Keratinocyte (primary cell): ENCODE measurements around the gene TXNL1. TPM values are rescaled to one million over a fixed set of nuclear protein-coding genes. Genes with fewer than 3 reads are reported as not detected.

Source experiments
- DNase-seq: peaks from one replicate; pipeline ENCODE4 v3.0.0-alpha.2; 2011; ENCODE audit warnings: low read depth, missing footprints, low spot score
- FAIRE-seq: peaks from 2 replicates; lab custom pipeline; 2011; peaks lifted over from hg19 to GRCh38; lab: Jason Lieb, UNC
- H2AFZ ChIP-seq: 2 replicates; pipeline ENCODE4 v1.6.0; 2012; ENCODE audit warnings: low read length, control low read depth, inconsistent platforms; ENCODE audit not compliant: control insufficient read depth
- H3K27ac ChIP-seq: 2 replicates; pipeline ENCODE4 v1.5.1; 2011; ENCODE audit warnings: low read length; ENCODE audit not compliant: control insufficient read depth, insufficient read depth
- H3K27me3 ChIP-seq: 3 replicates; pipeline ENCODE4 v1.6.0; 2011; ENCODE audit warnings: low read length; ENCODE audit not compliant: control insufficient read depth, insufficient read depth; ENCODE audit errors: extremely low read depth
- H3K36me3 ChIP-seq, 2 experiments: 2 replicates in 1 of 2; 3 replicates in 1 of 2; pipeline ENCODE4 v1.5.1; 2011; ENCODE audit warnings: low read length in 2 of 2, mild to moderate bottlenecking in 1 of 2; ENCODE audit not compliant: control insufficient read depth in 2 of 2, insufficient read depth in 2 of 2; ENCODE audit errors: extremely low read depth in 1 of 2
- H3K4me1 ChIP-seq: 3 replicates; pipeline ENCODE4 v1.5.1; 2011; ENCODE audit warnings: low read length; ENCODE audit not compliant: control insufficient read depth, insufficient read depth; ENCODE audit errors: extremely low read depth
- H3K4me2 ChIP-seq: 3 replicates; pipeline ENCODE4 v1.6.0; 2011; ENCODE audit warnings: low read depth, low read length; ENCODE audit not compliant: control insufficient read depth, insufficient read depth; ENCODE audit errors: extremely low read depth
- H3K4me3 ChIP-seq, 3 experiments: fragments of 200-600 bp in 1 of 3; sonication (generic) in 1 of 3; 2 replicates in 2 of 3; 3 replicates in 1 of 3; pipeline ENCODE4 v1.5.1; 2011 to 2016; ENCODE audit warnings: low read length in 3 of 3, mild to moderate bottlenecking in 3 of 3, control low read depth in 2 of 3, inconsistent platforms in 1 of 3, low read depth in 1 of 3, mixed read lengths in 1 of 3, mixed run types in 1 of 3, moderate library complexity in 1 of 3; ENCODE audit not compliant: control insufficient read depth in 2 of 3, insufficient read depth in 2 of 3; ENCODE audit errors: extremely low read depth in 1 of 3
- H3K79me2 ChIP-seq: 2 replicates; pipeline ENCODE4 v1.6.0; 2012; ENCODE audit warnings: low read length; ENCODE audit not compliant: control insufficient read depth, insufficient read depth
- H3K9ac ChIP-seq: 3 replicates; pipeline ENCODE4 v1.6.0; 2011; ENCODE audit warnings: low read length; ENCODE audit not compliant: control insufficient read depth, insufficient read depth; ENCODE audit errors: extremely low read depth
- H3K9me1 ChIP-seq: 3 replicates; pipeline ENCODE4 v1.6.0; 2011; ENCODE audit warnings: low read length; ENCODE audit not compliant: control insufficient read depth, insufficient read depth; ENCODE audit errors: extremely low read depth
- H3K9me3 ChIP-seq: 2 replicates; pipeline ENCODE4 v1.5.1; 2012; ENCODE audit warnings: low read depth, low read length; ENCODE audit not compliant: control insufficient read depth
- H4K20me1 ChIP-seq: 3 replicates; pipeline ENCODE4 v1.6.0; 2011; ENCODE audit warnings: low read length; ENCODE audit not compliant: control insufficient read depth, insufficient read depth; ENCODE audit errors: extremely low read depth
- CTCF ChIP-seq, 3 experiments: IDR thresholded peaks in 1 of 3; conservative IDR thresholded peaks in 1 of 3; optimal IDR thresholded peaks in 1 of 3; 2 replicates in 2 of 3; 3 replicates in 1 of 3; pipeline versions ENCODE3 to v1.5.1; 2011; ENCODE audit warnings: low read length in 3 of 3, mild to moderate bottlenecking in 3 of 3, moderate library complexity in 2 of 3, control low read depth in 1 of 3, inconsistent platforms in 1 of 3; ENCODE audit not compliant: insufficient read depth in 2 of 3; ENCODE audit errors: extremely low read depth in 1 of 3
- EZH2 ChIP-seq: IDR thresholded peaks from one replicate; pipeline ENCODE4 v1.6.1; 2012; ENCODE audit warnings: inconsistent platforms, mild to moderate bottlenecking, low read length, moderate library complexity
- dilution Hi-C: fragments of 300-500 bp; cut with MboI; formaldehyde crosslinking; loops from one replicate; pipeline ENCODE4 v1.7.0; 2020; ENCODE audit warnings: low sequenced_read_pairs; ENCODE audit not compliant: extremely low pct_ligation_motif_present
- polyA plus RNA-seq, 5 experiments: library from polyadenylated mRNA; depleted of rRNA in 3 of 5; stranded (reverse) in 3 of 5; stranded (forward) in 1 of 5; unstranded in 1 of 5; fragments of >200 nt; gene quantifications; 1 replicate in 1 of 5; 2 replicates in 3 of 5; 3 replicates in 1 of 5; pipeline versions ENCODE4 v1.2.1 to v1.2.3, GENCODE V29; 2011 to 2012; ENCODE audit warnings: missing spikeins in 2 of 5, low read depth in 1 of 5, low replicate concordance in 1 of 5

The TXNL1 gene
- polyA plus RNA-seq, 1 donor (not counting 4 experiments of a cell fraction or from before 2014, with no cell fraction given): 92.5 TPM

GRCh38 chr18:56662902-56663301 is 24.5 kb upstream of the TXNL1 start:
- H3K4me3 ChIP-seq: no peak overlapping the region
- H3K4me2 ChIP-seq: no peak overlapping the region
- TF ChIP-seq EZH2 (no peak), CTCF (optimal IDR thresholded peaks at IDR 0.05 in 1 of 3, IDR thresholded peaks at IDR 0.05 in 1 of 3, conservative IDR thresholded peaks at IDR 0.05 in 1 of 3; ENCODE audit: extremely low read depth in 1 of 3, insufficient read depth in 2 of 3, low read length in 3 of 3) (no peak)
- dilution Hi-C loops: no loop called here
- no peak for DNase-seq
- no peaks in the 10 kb centered on the region for H3K9me1 ChIP-seq
- no peaks in the 10 kb centered on the region for H3K4me1 ChIP-seq
- no peak overlapping the region for H2AFZ ChIP-seq
- H3K27me3 ChIP-seq: no peaks in the 10 kb centered on the region
- H3K9me3 ChIP-seq: no peaks in the 10 kb centered on the region
- no peak overlapping the region for H3K27ac ChIP-seq
- peaks cover 2% of the 10 kb centered on the region for H3K79me2 ChIP-seq
- H3K36me3 ChIP-seq: no peaks in the 10 kb centered on the region
- H3K9ac ChIP-seq: no peak overlapping the region
- no peaks in the 10 kb centered on the region for H4K20me1 ChIP-seq
- FAIRE-seq: no peak

- Histone ChIP-seq H3K36me3 (no peaks in the 10 kb centered on the region), H3K27ac (no peak overlapping the region), H3K9ac (no peak overlapping the region), H3K4me2 (no peak overlapping the region), H3K9me3 (no peaks in the 10 kb centered on the region), H4K20me1 (no peaks in the 10 kb centered on the region), H3K27me3 (no peaks in the 10 kb centered on the region), H3K79me2 (peaks cover 2% of the 10 kb centered on the region), H3K4me3 (no peak overlapping the region), H2AFZ (no peak overlapping the region), H3K4me1 (no peaks in the 10 kb centered on the region), H3K9me1 (no peaks in the 10 kb centered on the region)
- dilution Hi-C loops: no loop called here
- FAIRE-seq: no peak
- no peak for DNase-seq
- no peak for TF ChIP-seq EZH2
- TF ChIP-seq CTCF (optimal IDR thresholded peaks at IDR 0.05 in 1 of 3, IDR thresholded peaks at IDR 0.05 in 1 of 3, conservative IDR thresholded peaks at IDR 0.05 in 1 of 3; ENCODE audit: extremely low read depth in 1 of 3, insufficient read depth in 2 of 3, low read length in 3 of 3): no peak
Measured at GRCh38 chr18:56662502-56662901, 24.1 kb upstream of the TXNL1 start.
